HG02763 (cell line): Measurements from ENCODE around the gene TGDS.
"Not testable (repeated sequence)": the region's sequence is repeated elsewhere in the genome, so short reads cannot be mapped to it uniquely, and the experiment has no call there.

Source experiments
- ATAC-seq: cut with Tn5 transposase; IDR thresholded peaks from one replicate; pipeline ENCODE4 v1.9.1; 2021; ENCODE audit warnings: mild to moderate bottlenecking, moderate library complexity; ENCODE audit not compliant: unreplicated experiment

Gene TGDS

GRCh38 chr13:94595950-94596574, at the start of gene TGDS:
Gene TGDS, minus strand, starts transcription at chr13:94596152. Its CDS starts 16 bp downstream, at chr13:94596136.
- peak; percentile 97 for ATAC-seq

GRCh38 chr13:94641409-94641941, 45.5 kb upstream of the TGDS start:
- ATAC-seq, result no peak

GRCh38 chr13:94640721-94641120, 44.8 kb upstream of the TGDS start:
- ATAC-seq, result no peak

GRCh38 chr13:94637677-94638076, 41.7 kb upstream of the TGDS start:
- ATAC-seq, result not testable (repeated sequence)

GRCh38 chr13:94636942-94637578, 41.1 kb upstream of the TGDS start:
- no peak for ATAC-seq

- not testable (repeated sequence) for ATAC-seq
Observed at GRCh38 chr13:94636096-94636495, 40.1 kb upstream of the TGDS start.

GRCh38 chr13:94632226-94632980, 36.5 kb upstream of the TGDS start:
- ATAC-seq, result no peak

GRCh38 chr13:94630858-94631257, 34.9 kb upstream of the TGDS start:
- no peak for ATAC-seq

GRCh38 chr13:94623316-94623715, 27.4 kb upstream of the TGDS start:
- no peak for ATAC-seq

GRCh38 chr13:94622344-94622743, 26.4 kb upstream of the TGDS start:
- ATAC-seq, result no peak

- peak; percentile 63 for ATAC-seq
Observed at GRCh38 chr13:94620286-94620896, 24.4 kb upstream of the TGDS start.

GRCh38 chr13:94617389-94618000, 21.5 kb upstream of the TGDS start:
- no peak for ATAC-seq

GRCh38 chr13:94613051-94613450, 17.1 kb upstream of the TGDS start:
- no peak for ATAC-seq

GRCh38 chr13:94612050-94612449, 16.1 kb upstream of the TGDS start:
- ATAC-seq, result no peak

- ATAC-seq, result no peak
Observed at GRCh38 chr13:94610475-94610874, 14.5 kb upstream of the TGDS start.

- no peak for ATAC-seq
Observed at GRCh38 chr13:94609196-94609595, 13.2 kb upstream of the TGDS start.

- ATAC-seq, result no peak
Observed at GRCh38 chr13:94608586-94608985, 12.6 kb upstream of the TGDS start.

GRCh38 chr13:94607939-94608338, 12.0 kb upstream of the TGDS start:
- ATAC-seq, result no peak

- ATAC-seq, result no peak
Observed at GRCh38 chr13:94607056-94607455, 11.1 kb upstream of the TGDS start.

- no peak for ATAC-seq
Observed at GRCh38 chr13:94602467-94602866, 6.5 kb upstream of the TGDS start.
